ENCODE results near the gene GNPTAB. TPM values are rescaled to one million over a fixed set of nuclear protein-coding genes. Genes with fewer than 3 reads are reported as not detected.

The GNPTAB gene
- total and polyA plus RNA-seq, 2 of the 13 experiments (the other 11 are each of a cell fraction or from before 2014, with no cell fraction given), result 13.6 to 19.4 TPM

DNA sequence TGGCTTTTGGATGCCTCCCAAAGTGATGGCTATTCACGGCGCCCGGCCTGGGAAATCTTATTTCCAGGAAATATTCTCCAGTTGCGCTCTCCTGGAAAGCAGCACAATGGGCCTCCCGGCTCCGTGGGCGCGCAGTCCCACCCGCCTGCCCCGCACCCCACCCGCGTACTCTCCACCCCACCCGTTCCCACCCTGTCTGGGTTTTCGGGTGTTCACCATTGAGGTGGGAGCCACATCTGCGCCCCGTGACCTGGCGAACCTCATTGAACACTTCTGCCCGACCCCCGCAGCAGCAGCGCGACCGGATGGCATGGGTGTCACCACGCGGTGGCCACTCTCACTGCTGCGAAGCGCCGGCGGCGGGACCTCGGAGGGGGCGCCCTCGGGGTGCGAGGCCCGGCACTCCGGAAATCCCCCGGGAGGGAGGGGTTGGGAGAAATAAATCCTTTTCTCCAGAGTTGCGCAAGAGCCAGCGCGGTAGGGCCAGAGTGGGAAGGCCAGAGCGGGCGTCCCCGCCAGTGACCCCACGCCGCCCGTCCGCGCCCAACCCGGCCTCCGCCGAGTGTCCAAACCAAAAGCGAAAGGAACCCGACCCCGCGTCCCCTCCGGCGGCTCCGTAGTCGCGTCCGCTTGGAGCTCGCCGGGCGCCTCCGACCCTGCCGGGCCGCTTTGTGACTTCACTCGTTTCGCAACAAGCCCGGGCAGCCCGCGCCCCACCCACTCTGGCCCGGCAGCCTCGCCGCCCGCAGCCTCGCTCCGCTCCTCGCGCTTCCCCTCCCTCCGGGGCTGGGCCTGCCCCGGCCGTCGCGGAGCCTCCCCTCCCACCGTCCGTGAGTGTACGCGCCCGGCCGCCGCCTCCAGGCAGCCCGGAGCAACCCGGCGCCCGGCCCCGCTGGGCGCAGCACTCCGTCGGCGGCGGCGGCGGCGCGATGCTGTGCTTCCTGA is 46.4 kb upstream of the GNPTAB start, which contains the start of gene DRAM1 (continued):
- TF ChIP-seq NR2F2 (IDR thresholded peaks at IDR 0.05; ENCODE audit: borderline replicate concordance, low read depth) (peak; percentile 41; the same call in 1 of the 2 replicates), TCF7 (IDR thresholded peaks at IDR 0.05; ENCODE audit: low read depth) (no peak; the same call in 1 of the 2 replicates), ZFX (CRISPR knock-in tag; IDR thresholded peaks at IDR 0.05; ENCODE audit: low read depth) (peak; percentile 78), ZNF841 (CRISPR knock-in tag; IDR thresholded peaks at IDR 0.05; ENCODE audit: borderline replicate concordance) (no peak), HMG20A (CRISPR knock-in tag; IDR thresholded peaks at IDR 0.05; ENCODE audit: borderline replicate concordance) (no peak; the same call in 1 of the 2 replicates), PRDM4 (CRISPR knock-in tag; IDR thresholded peaks at IDR 0.05; ENCODE audit: borderline replicate concordance) (no peak), ZBTB46 (CRISPR knock-in tag; IDR thresholded peaks at IDR 0.05; ENCODE audit: borderline replicate concordance) (0 out of 2 replicates have a peak, but pooled peaks have one; percentile 24), IRX3 (CRISPR knock-in tag; IDR thresholded peaks at IDR 0.05; ENCODE audit: borderline replicate concordance, low read depth) (peak; percentile 93; the same call in 1 of the 2 replicates), SCMH1 (CRISPR knock-in tag; IDR thresholded peaks at IDR 0.05; ENCODE audit: borderline replicate concordance) (no peak), HNRNPK (IDR thresholded peaks at IDR 0.05; ENCODE audit: low read depth, low read length, poor library complexity, severe bottlenecking) (peak; percentile 41), ZNF317 (CRISPR knock-in tag; IDR thresholded peaks at IDR 0.05) (peak; percentile 68), NPAS2 (CRISPR knock-in tag; IDR thresholded peaks at IDR 0.05; ENCODE audit: borderline replicate concordance) (no peak)
- TF ChIP-seq, protein P1, sequence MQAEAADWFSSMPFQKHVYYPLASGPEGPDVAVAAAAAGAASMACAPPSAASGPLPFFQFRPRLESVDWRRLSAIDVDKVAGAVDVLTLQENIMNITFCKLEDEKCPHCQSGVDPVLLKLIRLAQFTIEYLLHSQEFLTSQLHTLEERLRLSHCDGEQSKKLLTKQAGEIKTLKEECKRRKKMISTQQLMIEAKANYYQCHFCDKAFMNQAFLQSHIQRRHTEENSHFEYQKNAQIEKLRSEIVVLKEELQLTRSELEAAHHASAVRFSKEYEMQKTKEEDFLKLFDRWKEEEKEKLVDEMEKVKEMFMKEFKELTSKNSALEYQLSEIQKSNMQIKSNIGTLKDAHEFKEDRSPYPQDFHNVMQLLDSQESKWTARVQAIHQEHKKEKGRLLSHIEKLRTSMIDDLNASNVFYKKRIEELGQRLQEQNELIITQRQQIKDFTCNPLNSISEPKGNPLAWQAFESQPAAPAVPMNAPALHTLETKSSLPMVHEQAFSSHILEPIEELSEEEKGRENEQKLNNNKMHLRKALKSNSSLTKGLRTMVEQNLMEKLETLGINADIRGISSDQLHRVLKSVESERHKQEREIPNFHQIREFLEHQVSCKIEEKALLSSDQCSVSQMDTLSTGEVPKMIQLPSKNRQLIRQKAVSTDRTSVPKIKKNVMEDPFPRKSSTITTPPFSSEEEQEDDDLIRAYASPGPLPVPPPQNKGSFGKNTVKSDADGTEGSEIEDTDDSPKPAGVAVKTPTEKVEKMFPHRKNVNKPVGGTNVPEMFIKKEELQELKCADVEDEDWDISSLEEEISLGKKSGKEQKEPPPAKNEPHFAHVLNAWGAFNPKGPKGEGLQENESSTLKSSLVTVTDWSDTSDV (CRISPR knock-in tag; IDR thresholded peaks at IDR 0.05), result no peak
- TF ChIP-seq, protein P2, sequence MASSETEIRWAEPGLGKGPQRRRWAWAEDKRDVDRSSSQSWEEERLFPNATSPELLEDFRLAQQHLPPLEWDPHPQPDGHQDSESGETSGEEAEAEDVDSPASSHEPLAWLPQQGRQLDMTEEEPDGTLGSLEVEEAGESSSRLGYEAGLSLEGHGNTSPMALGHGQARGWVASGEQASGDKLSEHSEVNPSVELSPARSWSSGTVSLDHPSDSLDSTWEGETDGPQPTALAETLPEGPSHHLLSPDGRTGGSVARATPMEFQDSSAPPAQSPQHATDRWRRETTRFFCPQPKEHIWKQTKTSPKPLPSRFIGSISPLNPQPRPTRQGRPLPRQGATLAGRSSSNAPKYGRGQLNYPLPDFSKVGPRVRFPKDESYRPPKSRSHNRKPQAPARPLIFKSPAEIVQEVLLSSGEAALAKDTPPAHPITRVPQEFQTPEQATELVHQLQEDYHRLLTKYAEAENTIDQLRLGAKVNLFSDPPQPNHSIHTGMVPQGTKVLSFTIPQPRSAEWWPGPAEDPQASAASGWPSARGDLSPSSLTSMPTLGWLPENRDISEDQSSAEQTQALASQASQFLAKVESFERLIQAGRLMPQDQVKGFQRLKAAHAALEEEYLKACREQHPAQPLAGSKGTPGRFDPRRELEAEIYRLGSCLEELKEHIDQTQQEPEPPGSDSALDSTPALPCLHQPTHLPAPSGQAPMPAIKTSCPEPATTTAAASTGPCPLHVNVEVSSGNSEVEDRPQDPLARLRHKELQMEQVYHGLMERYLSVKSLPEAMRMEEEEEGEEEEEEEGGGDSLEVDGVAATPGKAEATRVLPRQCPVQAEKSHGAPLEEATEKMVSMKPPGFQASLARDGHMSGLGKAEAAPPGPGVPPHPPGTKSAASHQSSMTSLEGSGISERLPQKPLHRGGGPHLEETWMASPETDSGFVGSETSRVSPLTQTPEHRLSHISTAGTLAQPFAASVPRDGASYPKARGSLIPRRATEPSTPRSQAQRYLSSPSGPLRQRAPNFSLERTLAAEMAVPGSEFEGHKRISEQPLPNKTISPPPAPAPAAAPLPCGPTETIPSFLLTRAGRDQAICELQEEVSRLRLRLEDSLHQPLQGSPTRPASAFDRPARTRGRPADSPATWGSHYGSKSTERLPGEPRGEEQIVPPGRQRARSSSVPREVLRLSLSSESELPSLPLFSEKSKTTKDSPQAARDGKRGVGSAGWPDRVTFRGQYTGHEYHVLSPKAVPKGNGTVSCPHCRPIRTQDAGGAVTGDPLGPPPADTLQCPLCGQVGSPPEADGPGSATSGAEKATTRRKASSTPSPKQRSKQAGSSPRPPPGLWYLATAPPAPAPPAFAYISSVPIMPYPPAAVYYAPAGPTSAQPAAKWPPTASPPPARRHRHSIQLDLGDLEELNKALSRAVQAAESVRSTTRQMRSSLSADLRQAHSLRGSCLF (CRISPR knock-in tag; IDR thresholded peaks at IDR 0.05; ENCODE audit: borderline replicate concordance), result no peak; the same call in 1 of the 2 replicates
